Activated T-helper 2 cell treated with anti-CD3 and anti-CD28 coated beads, Interferon-gamma antibody, Interleukin-2, Interleukin-4, amounts not matched to agents 10 μg/mL and 5 μg/mL and 100 μg/mL, durations not matched to agents 14 hours and 24 hours and 36 hours (primary cell): ENCODE results near the gene MKKS. TPM values are rescaled to one million over a fixed set of nuclear protein-coding genes. Genes with fewer than 3 reads are reported as not detected.
"Not testable (repeated sequence)": the region's sequence is repeated elsewhere in the genome, so short reads cannot be mapped to it uniquely, and the experiment has no call there.

Source experiments
- DNase-seq: peaks from one replicate; pipeline ENCODE4 v3.0.0; 2021; ENCODE audit warnings: low spot score
- H3K27ac Mint-ChIP-seq: one replicate; pipeline ENCODE4 v1.8.0; 2021; ENCODE audit warnings: mixed read lengths
- H3K27me3 Mint-ChIP-seq: one replicate; pipeline ENCODE4 v1.8.0; 2021; ENCODE audit warnings: low read depth, mixed read lengths
- H3K36me3 Mint-ChIP-seq: one replicate; pipeline ENCODE4 v1.8.0; 2021; ENCODE audit warnings: low read depth, mixed read lengths
- H3K4me1 Mint-ChIP-seq: one replicate; pipeline ENCODE4 v1.8.0; 2021; ENCODE audit warnings: low read depth, mixed read lengths
- H3K4me3 Mint-ChIP-seq: one replicate; pipeline ENCODE4 v1.8.0; 2021; ENCODE audit warnings: low read depth, mild to moderate bottlenecking, moderate library complexity, mixed read lengths
- H3K9me3 Mint-ChIP-seq: one replicate; pipeline ENCODE4 v1.8.0; 2021; ENCODE audit warnings: mixed read lengths
- intact Hi-C: fragments of 100-400 bp; cut with micrococcal nuclease; formaldehyde crosslinking; loops from one replicate; pipeline ENCODE4 v1.15.1; 2023
- total RNA-seq: library from RNA; stranded (reverse); gene quantifications from 2 replicates; pipeline ENCODE4 v1.2.3, GENCODE V29; 2022

Gene MKKS
- total RNA-seq, 1 donor from 2014 or later, result 8.5 TPM

- H3K4me1 Mint-ChIP-seq, result peaks cover 42% of the 10 kb centered on the region
- H3K27ac Mint-ChIP-seq, result no peak overlapping the region
- intact Hi-C loops, result loop anchor here (10.0 kb wide), 1 partner anchor 813 kb away; no protein-coding TSS in a partner anchor
- peaks cover 10% of the 10 kb centered on the region for H3K36me3 Mint-ChIP-seq
- H3K4me3 Mint-ChIP-seq, result no peak overlapping the region
- H3K27me3 Mint-ChIP-seq, result no peaks in the 10 kb centered on the region
- H3K9me3 Mint-ChIP-seq, result no peaks in the 10 kb centered on the region
- DNase-seq, result no peak
Measured at GRCh38 chr20:10428008-10428407, 6.0 kb downstream of the MKKS start.

- intact Hi-C loops, result loop anchor here (1.0 to 10.0 kb wide), 2 partner anchors 449 to 812 kb away; no protein-coding TSS in a partner anchor
- Mint-ChIP-seq H3K36me3 (peaks cover 12% of the 10 kb centered on the region), H3K27ac (no peak overlapping the region), H3K27me3 (no peaks in the 10 kb centered on the region), H3K4me1 (peaks cover 42% of the 10 kb centered on the region), H3K4me3 (no peak overlapping the region), H3K9me3 (no peaks in the 10 kb centered on the region)
- no peak for DNase-seq
Measured at GRCh38 chr20:10427060-10427692, 6.8 kb downstream of the MKKS start.

- H3K4me3 Mint-ChIP-seq, result no peak overlapping the region
- intact Hi-C loops, result loop anchor here (10.0 kb wide), 1 partner anchor 809 kb away; no protein-coding TSS in a partner anchor
- no peaks in the 10 kb centered on the region for H3K27me3 Mint-ChIP-seq
- H3K36me3 Mint-ChIP-seq, result peaks cover 23% of the 10 kb centered on the region
- DNase-seq, result no peak
- no peaks in the 10 kb centered on the region for H3K9me3 Mint-ChIP-seq
- H3K4me1 Mint-ChIP-seq, result peaks cover 15% of the 10 kb centered on the region
- H3K27ac Mint-ChIP-seq, result no peak overlapping the region
Measured at GRCh38 chr20:10423735-10424134, 10.3 kb downstream of the MKKS start.

GRCh38 chr20:10419550-10420133, 14.4 kb downstream of the MKKS start:
- H3K4me3 Mint-ChIP-seq, result no peak overlapping the region
- no peaks in the 10 kb centered on the region for H3K27me3 Mint-ChIP-seq
- H3K27ac Mint-ChIP-seq, result no peak overlapping the region
- H3K4me1 Mint-ChIP-seq, result peaks cover 10% of the 10 kb centered on the region
- H3K36me3 Mint-ChIP-seq, result peaks cover 37% of the 10 kb centered on the region
- intact Hi-C loops, result loop anchor here (10.0 kb wide), 1 partner anchor 805 kb away; no protein-coding TSS in a partner anchor
- no peaks in the 10 kb centered on the region for H3K9me3 Mint-ChIP-seq
- DNase-seq, result no peak

- H3K27me3 Mint-ChIP-seq, H3K4me1 Mint-ChIP-seq, DNase-seq, intact Hi-C loops, H3K9me3 Mint-ChIP-seq, H3K27ac Mint-ChIP-seq, H3K4me3 Mint-ChIP-seq: not testable (repeated sequence)
- H3K36me3 Mint-ChIP-seq, result peaks cover 31% of the 10 kb centered on the region
Measured at GRCh38 chr20:10417218-10417617, 16.8 kb downstream of the MKKS start.

GRCh38 chr20:10415013-10415650, 18.9 kb downstream of the MKKS start:
- no peak overlapping the region for H3K4me3 Mint-ChIP-seq
- intact Hi-C loops, result no loop called here
- no peaks in the 10 kb centered on the region for H3K27me3 Mint-ChIP-seq
- H3K27ac Mint-ChIP-seq, result no peak overlapping the region
- no peak for DNase-seq
- peaks cover 7% of the 10 kb centered on the region for H3K4me1 Mint-ChIP-seq
- H3K9me3 Mint-ChIP-seq, result no peaks in the 10 kb centered on the region
- peaks cover 31% of the 10 kb centered on the region for H3K36me3 Mint-ChIP-seq

- no peak overlapping the region for H3K27ac Mint-ChIP-seq
- intact Hi-C loops, result no loop called here
- peaks cover 7% of the 10 kb centered on the region for H3K4me1 Mint-ChIP-seq
- H3K4me3 Mint-ChIP-seq, result no peak overlapping the region
- H3K36me3 Mint-ChIP-seq, result peaks cover 24% of the 10 kb centered on the region
- H3K9me3 Mint-ChIP-seq, result no peaks in the 10 kb centered on the region
- no peaks in the 10 kb centered on the region for H3K27me3 Mint-ChIP-seq
- no peak for DNase-seq
Measured at GRCh38 chr20:10412591-10413408, 21.2 kb downstream of the MKKS start.

GRCh38 chr20:10411673-10412072, 22.3 kb downstream of the MKKS start:
- no peaks in the 10 kb centered on the region for H3K9me3 Mint-ChIP-seq
- H3K4me3 Mint-ChIP-seq, result no peak overlapping the region
- no peak overlapping the region for H3K27ac Mint-ChIP-seq
- H3K27me3 Mint-ChIP-seq, result no peaks in the 10 kb centered on the region
- H3K4me1 Mint-ChIP-seq, result peaks cover 5% of the 10 kb centered on the region
- peaks cover 19% of the 10 kb centered on the region for H3K36me3 Mint-ChIP-seq
- DNase-seq, result no peak
- intact Hi-C loops, result no loop called here

- Mint-ChIP-seq H3K27me3 (no peaks in the 10 kb centered on the region), H3K4me3 (no peak overlapping the region), H3K36me3 (peaks cover 10% of the 10 kb centered on the region)
Measured at GRCh38 chr20:10408108-10408813, 25.8 kb downstream of the MKKS start.

GRCh38 chr20:10404959-10405530, 29.0 kb downstream of the MKKS start:
- DNase-seq, result no peak
- Mint-ChIP-seq H3K27ac (no peak overlapping the region), H3K27me3 (no peaks in the 10 kb centered on the region), H3K4me3 (no peak overlapping the region), H3K4me1 (peaks cover 10% of the 10 kb centered on the region), H3K9me3 (no peaks in the 10 kb centered on the region), H3K36me3 (peaks cover 3% of the 10 kb centered on the region)
- intact Hi-C loops, result no loop called here

More at GRCh38 chr20:10408108-10408813, 25.8 kb downstream of the MKKS start:
- no peak for DNase-seq
- peaks cover 6% of the 10 kb centered on the region for H3K4me1 Mint-ChIP-seq
- H3K27ac Mint-ChIP-seq, result no peak overlapping the region
- intact Hi-C loops, result no loop called here
- H3K9me3 Mint-ChIP-seq, result no peaks in the 10 kb centered on the region

- no peak overlapping the region for H3K4me3 Mint-ChIP-seq
- no peak for DNase-seq
- H3K27me3 Mint-ChIP-seq, result no peaks in the 10 kb centered on the region
- H3K36me3 Mint-ChIP-seq, result peaks cover 3% of the 10 kb centered on the region
- H3K9me3 Mint-ChIP-seq, result no peaks in the 10 kb centered on the region
- peaks cover 10% of the 10 kb centered on the region for H3K4me1 Mint-ChIP-seq
- no peak overlapping the region for H3K27ac Mint-ChIP-seq
- intact Hi-C loops, result no loop called here
Measured at GRCh38 chr20:10404023-10404628, 29.9 kb downstream of the MKKS start.
